Prostate gland (tissue), 2 donors: ENCODE results near the gene WDR3. TPM values are rescaled to one million over a fixed set of nuclear protein-coding genes. Genes with fewer than 3 reads are reported as not detected.

Source experiments
- DNase-seq: peaks from one replicate; pipeline ENCODE4 v3.0.0-alpha.2; 2019; ENCODE audit warnings: low spot score
- H3K27ac ChIP-seq, 2 donors: fragments of 200-600 bp; sonication (generic); 2 replicates each; pipeline ENCODE4 v1.5.1; 2017 to 2019
- H3K27me3 ChIP-seq: fragments of 200-600 bp; sonication (generic); replicated peaks from 2 replicates; pipeline ENCODE4 v1.5.1; 2019; ENCODE audit not compliant: insufficient read depth
- H3K36me3 ChIP-seq, 2 donors: fragments of 200-600 bp; sonication (generic); 1 replicate in 1 of 2; 2 replicates in 1 of 2; pipeline versions ENCODE4 v1.5.1 to v1.8.1; 2017 to 2019
- H3K4me1 ChIP-seq: fragments of 200-600 bp; sonication (generic); replicated peaks from 2 replicates; pipeline ENCODE4 v1.5.1; 2019
- H3K4me3 ChIP-seq, 2 donors: fragments of 200-600 bp; sonication (generic); 2 replicates each; pipeline ENCODE4 v1.5.1; 2017 to 2019
- H3K9me3 ChIP-seq: fragments of 200-600 bp; sonication (generic); 2 replicates; pipeline ENCODE4 v1.5.1; 2017
- CTCF ChIP-seq, 4 experiments: fragments of 200-600 bp in 2 of 4; fragments of 450-650 bp in 2 of 4; sonication (generic) in 2 of 4; IDR thresholded peaks; 1 replicate in 3 of 4; 2 replicates in 1 of 4; pipeline ENCODE4 v1.5.1; 2016 to 2019; ENCODE audit warnings: antibody characterized with exemption in 4 of 4, mild to moderate bottlenecking in 2 of 4, moderate library complexity in 2 of 4
- POLR2A ChIP-seq: fragments of 450-650 bp; IDR thresholded peaks from one replicate; pipeline ENCODE4 v1.6.1; 2016; ENCODE audit warnings: antibody characterized with exemption, mild to moderate bottlenecking
- POLR2AphosphoS5 ChIP-seq: sonication (generic); formaldehyde crosslinking; IDR thresholded peaks from one replicate; pipeline ENCODE4 v1.6.1; 2017; ENCODE audit warnings: antibody characterized with exemption
- WGBS: methylation state at CpG from one replicate; pipeline ENCODE4 v1.1.5; 2018; 5-methylcytosine and 5-hydroxymethylcytosine counted together
- intact Hi-C: fragments of 100-400 bp; cut with DNase I; formaldehyde crosslinking; loops from one replicate; pipeline ENCODE4 v1.14.2; 2022
- total RNA-seq, 2 donors: library from RNA; depleted of rRNA; stranded (reverse); fragments of >200 nt; gene quantifications; one replicate each; pipeline ENCODE4 v1.1.0, GENCODE V29; 2016

WDR3 gene
- total RNA-seq, 2 donors from 2014 or later, result 15.6 to 20.6 TPM

GRCh38 chr1:118007391-118007790 is 77.9 kb downstream of the WDR3 start:
- TF ChIP-seq CTCF (IDR thresholded peaks at IDR 0.05), result no peak
- no peak for TF ChIP-seq POLR2A
- no peak for TF ChIP-seq POLR2AphosphoS5

GRCh38 chr1:118008011-118008410 is 78.5 kb downstream of the WDR3 start:
- H3K9me3 ChIP-seq, result no peaks in the 10 kb centered on the region
- no peak overlapping the region for H3K27ac ChIP-seq
- H3K4me1 ChIP-seq, result no peaks in the 10 kb centered on the region
- WGBS, result 95% methylated on average over 7 of the region's 7 CpGs
- H3K4me3 ChIP-seq, result no peak overlapping the region
- TF ChIP-seq CTCF (IDR thresholded peaks at IDR 0.05) (no peak), POLR2A (no peak), POLR2AphosphoS5 (no peak)
- no peaks in the 10 kb centered on the region for H3K36me3 ChIP-seq
- no peaks in the 10 kb centered on the region for H3K27me3 ChIP-seq
- intact Hi-C loops, result no loop called here
- no peak for DNase-seq

More at GRCh38 chr1:118007391-118007790, 77.9 kb downstream of the WDR3 start:
- no peak for DNase-seq
- Histone ChIP-seq H3K36me3 (no peaks in the 10 kb centered on the region), H3K27me3 (no peaks in the 10 kb centered on the region), H3K9me3 (no peaks in the 10 kb centered on the region), H3K4me3 (no peak overlapping the region), H3K4me1 (no peaks in the 10 kb centered on the region), H3K27ac (no peak overlapping the region)
- WGBS, result 82% methylated on average over 2 of the region's 2 CpGs
- intact Hi-C loops, result no loop called here

DNA sequence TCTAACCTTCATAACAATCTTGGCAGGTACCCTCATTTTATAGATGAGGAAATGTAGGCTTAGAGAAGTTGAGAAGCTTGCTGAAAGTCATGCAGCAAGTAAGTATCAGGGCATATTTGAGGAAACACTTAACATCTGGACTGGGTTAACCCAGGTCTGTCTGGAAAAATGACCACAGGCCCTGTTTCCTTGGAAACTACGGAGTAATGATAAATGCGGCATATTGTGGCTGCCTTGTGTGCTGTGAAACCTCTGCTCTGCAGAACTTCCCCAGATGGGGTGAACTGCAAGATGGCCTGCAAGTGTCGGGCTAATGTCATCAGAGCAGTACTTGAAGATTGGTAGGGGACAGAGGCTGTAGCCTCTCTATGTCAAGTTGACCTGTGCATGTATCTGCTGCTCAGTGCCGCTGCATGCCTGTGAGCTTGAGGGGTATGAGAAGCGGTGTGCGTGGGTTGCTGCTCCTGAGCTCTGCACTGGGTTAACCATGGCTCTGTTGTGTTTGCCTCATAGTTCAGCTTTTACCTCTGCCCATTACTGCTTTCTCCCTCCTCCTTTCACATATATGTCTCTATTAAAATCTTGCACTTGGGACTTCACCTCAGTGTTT is 83.1 kb downstream of the WDR3 start:
- Histone ChIP-seq H3K36me3 (no peaks in the 10 kb centered on the region), H3K4me3 (no peak overlapping the region), H3K9me3 (no peaks in the 10 kb centered on the region), H3K27me3 (no peaks in the 10 kb centered on the region), H3K27ac (no peak overlapping the region), H3K4me1 (no peaks in the 10 kb centered on the region)
- TF ChIP-seq CTCF (IDR thresholded peaks at IDR 0.05), result no peak
- TF ChIP-seq POLR2AphosphoS5, result no peak
- TF ChIP-seq POLR2A, result no peak
- DNase-seq, result no peak
- intact Hi-C loops, result no loop called here
- WGBS, result 85% methylated on average over 6 of the region's 6 CpGs

DNA sequence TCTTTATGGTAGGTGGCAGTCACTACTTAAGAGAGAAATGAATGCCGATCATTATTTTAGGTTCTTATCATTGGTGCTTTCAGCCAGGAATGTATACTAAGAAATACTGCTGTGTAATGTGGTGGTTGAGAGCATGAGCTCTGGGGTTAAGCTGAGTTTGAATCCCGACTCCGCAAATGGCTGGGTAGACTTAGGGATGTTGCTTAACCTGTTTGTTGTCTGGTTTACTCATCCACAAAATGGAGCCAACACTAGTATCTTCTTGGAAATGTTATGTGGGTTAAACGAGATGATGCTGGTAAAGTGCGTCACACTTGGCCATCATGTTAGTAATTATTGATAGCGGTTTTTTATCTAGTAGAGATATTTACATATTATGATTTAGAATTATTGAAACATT is 83.8 kb downstream of the WDR3 start:
- intact Hi-C loops, result no loop called here
- Histone ChIP-seq H3K27ac (no peak overlapping the region), H3K4me1 (no peaks in the 10 kb centered on the region), H3K36me3 (no peaks in the 10 kb centered on the region), H3K4me3 (no peak overlapping the region), H3K9me3 (no peaks in the 10 kb centered on the region), H3K27me3 (no peaks in the 10 kb centered on the region)
- DNase-seq, result no peak
- WGBS, result 89% methylated on average over 6 of the region's 6 CpGs
- TF ChIP-seq POLR2A (no peak), CTCF (IDR thresholded peaks at IDR 0.05) (no peak), POLR2AphosphoS5 (no peak)

DNA sequence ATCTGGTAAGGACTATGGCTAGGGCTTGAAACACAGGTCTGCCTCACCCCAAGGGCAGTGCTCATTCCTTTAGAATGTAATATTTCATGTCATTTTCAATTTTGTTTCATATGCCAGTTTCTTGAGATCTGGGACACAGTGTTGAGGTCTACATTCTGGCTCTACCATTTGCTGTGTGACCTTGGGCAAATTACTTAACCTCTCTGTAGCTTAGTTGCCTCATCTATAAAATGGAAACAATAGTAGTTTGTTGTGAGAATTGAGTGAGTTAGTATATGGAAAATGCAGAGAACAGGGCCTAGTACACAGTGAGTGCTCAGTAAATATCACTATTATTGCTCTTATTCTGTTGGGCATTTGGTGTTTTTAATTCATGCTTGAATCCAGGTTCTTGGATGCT is 84.4 kb downstream of the WDR3 start:
- H3K9me3 ChIP-seq, result no peaks in the 10 kb centered on the region
- TF ChIP-seq POLR2AphosphoS5, result no peak
- TF ChIP-seq CTCF (IDR thresholded peaks at IDR 0.05), result no peak
- TF ChIP-seq POLR2A, result no peak
- intact Hi-C loops, result no loop called here
- no peaks in the 10 kb centered on the region for H3K36me3 ChIP-seq
- H3K27me3 ChIP-seq, result no peaks in the 10 kb centered on the region
- DNase-seq, result no peak
- H3K27ac ChIP-seq, result no peak overlapping the region
- no peak overlapping the region for H3K4me3 ChIP-seq
- no peaks in the 10 kb centered on the region for H3K4me1 ChIP-seq
